H9 (cell line): Measurements from ENCODE around the gene CNPY2. TPM values are rescaled to one million over a fixed set of nuclear protein-coding genes. Genes with fewer than 3 reads are reported as not detected.

Source experiments
- DNase-seq: peaks from one replicate; pipeline ENCODE4 v3.0.0-alpha.2; 2017
- H2AFZ ChIP-seq: one replicate; pipeline ENCODE4 v1.6.1; 2013; ENCODE audit warnings: mild to moderate bottlenecking, low read length, control low read depth, moderate library complexity
- H2AK5ac ChIP-seq: 2 replicates; pipeline ENCODE4 v1.6.1; 2013; ENCODE audit warnings: low read length, control low read depth, mixed read lengths; ENCODE audit not compliant: insufficient read length
- H2BK120ac ChIP-seq: one replicate; pipeline ENCODE4 v1.6.1; 2013; ENCODE audit warnings: low read depth, mild to moderate bottlenecking, low read length, control low read depth, inconsistent platforms; ENCODE audit not compliant: poor library complexity, severe bottlenecking
- H2BK12ac ChIP-seq: 2 replicates; pipeline ENCODE4 v1.6.1; 2013; ENCODE audit warnings: low read length, control low read depth, mixed read lengths, low read depth; ENCODE audit not compliant: insufficient read length
- H2BK15ac ChIP-seq: 2 replicates; pipeline ENCODE4 v1.6.1; 2013; ENCODE audit warnings: low read depth, low read length, control low read depth
- H2BK20ac ChIP-seq: one replicate; pipeline ENCODE4 v1.6.1; 2013; ENCODE audit warnings: low read depth, mild to moderate bottlenecking, low read length, control low read depth, inconsistent platforms; ENCODE audit not compliant: poor library complexity, severe bottlenecking
- H2BK5ac ChIP-seq: 2 replicates; pipeline ENCODE4 v1.6.1; 2013; ENCODE audit warnings: low read length, control low read depth, mixed read lengths; ENCODE audit not compliant: insufficient read length
- H3K14ac ChIP-seq: 2 replicates; pipeline ENCODE4 v1.6.1; 2013; ENCODE audit warnings: low read length, control low read depth; ENCODE audit not compliant: insufficient read depth
- H3K18ac ChIP-seq: 2 replicates; pipeline ENCODE4 v1.6.1; 2013; ENCODE audit warnings: low read depth, mild to moderate bottlenecking, mixed read lengths, low read length, control low read depth; ENCODE audit not compliant: insufficient read length
- H3K23ac ChIP-seq: 2 replicates; pipeline ENCODE4 v1.6.1; 2013; ENCODE audit warnings: low read length, control low read depth, mixed read lengths, low read depth; ENCODE audit not compliant: insufficient read length
- H3K23me2 ChIP-seq: 2 replicates; pipeline ENCODE4 v1.6.1; 2013; ENCODE audit warnings: low read depth, mild to moderate bottlenecking, mixed read lengths, low read length, control low read depth; ENCODE audit not compliant: insufficient read length, poor library complexity, severe bottlenecking
- H3K27ac ChIP-seq: 2 replicates; pipeline ENCODE4 v1.5.1; 2013; ENCODE audit warnings: low read length, control low read depth, mixed read lengths, low read depth; ENCODE audit not compliant: insufficient read length
- H3K27me3 ChIP-seq: 2 replicates; pipeline ENCODE4 v1.6.1; 2013; ENCODE audit warnings: low read length, control low read depth, inconsistent platforms; ENCODE audit not compliant: insufficient read depth
- H3K4ac ChIP-seq: 2 replicates; pipeline ENCODE4 v1.6.1; 2013; ENCODE audit warnings: low read depth, mild to moderate bottlenecking, control low read depth, inconsistent platforms, low read length, moderate library complexity
- H3K4me1 ChIP-seq: 2 replicates; pipeline ENCODE4 v1.6.1; 2013; ENCODE audit warnings: low read length, control low read depth, inconsistent platforms; ENCODE audit not compliant: insufficient read depth
- H3K4me2 ChIP-seq: 2 replicates; pipeline ENCODE4 v1.6.1; 2013; ENCODE audit warnings: low read length, control low read depth, mixed read lengths; ENCODE audit not compliant: insufficient read length, insufficient read depth
- H3K56ac ChIP-seq: 2 replicates; pipeline ENCODE4 v1.6.1; 2013; ENCODE audit warnings: low read depth, mild to moderate bottlenecking, mixed read lengths, low read length, control low read depth; ENCODE audit not compliant: insufficient read length
- H3K79me1 ChIP-seq: 2 replicates; pipeline ENCODE4 v1.6.1; 2013; ENCODE audit warnings: low read depth, mild to moderate bottlenecking, moderate library complexity, low read length, control low read depth, inconsistent platforms; ENCODE audit not compliant: insufficient read depth, poor library complexity, severe bottlenecking
- H3K79me2 ChIP-seq: 2 replicates; pipeline ENCODE4 v1.6.1; 2013; ENCODE audit warnings: low read length, control low read depth, inconsistent platforms; ENCODE audit not compliant: insufficient read depth
- H3K9ac ChIP-seq: 2 replicates; pipeline ENCODE4 v1.6.1; 2013; ENCODE audit warnings: low read length, control low read depth, mixed read lengths; ENCODE audit not compliant: insufficient read length; ENCODE audit errors: extremely low read depth
- H3K9me3 ChIP-seq: one replicate; pipeline ENCODE4 v1.6.1; 2013; ENCODE audit warnings: low read depth, low read length, inconsistent platforms; ENCODE audit not compliant: control insufficient read depth
- H3T11ph ChIP-seq: one replicate; pipeline ENCODE4 v1.6.1; 2013; ENCODE audit warnings: mild to moderate bottlenecking, low read length, control low read depth, inconsistent platforms
- H4K20me1 ChIP-seq: one replicate; pipeline ENCODE4 v1.6.1; 2013; ENCODE audit not compliant: control insufficient read depth, insufficient read length, insufficient read depth
- H4K5ac ChIP-seq: 2 replicates; pipeline ENCODE4 v1.6.1; 2013; ENCODE audit warnings: low read depth, mild to moderate bottlenecking, mixed read lengths, low read length, control low read depth; ENCODE audit not compliant: insufficient read length
- H4K8ac ChIP-seq: replicated peaks from 2 replicates; pipeline ENCODE4 v1.6.1; 2013; ENCODE audit warnings: low read length, control low read depth, mixed read lengths, low read depth; ENCODE audit not compliant: insufficient read length
- H4K91ac ChIP-seq: 2 replicates; pipeline ENCODE4 v1.6.1; 2013; ENCODE audit warnings: low read depth, mild to moderate bottlenecking, moderate library complexity, mixed read lengths, low read length, control low read depth; ENCODE audit not compliant: insufficient read length
- H3K27ac Mint-ChIP-seq, 3 experiments: 2 replicates in 2 of 3; 3 replicates in 1 of 3; pipeline ENCODE4 v1.8.0; 2020 to 2021; ENCODE audit warnings: mixed read lengths in 3 of 3, mild to moderate bottlenecking in 1 of 3, moderate library complexity in 1 of 3
- H3K27me3 Mint-ChIP-seq: 2 replicates; pipeline ENCODE4 v1.8.0; 2021; ENCODE audit warnings: low read depth, mild to moderate bottlenecking, moderate library complexity, mixed read lengths
- H3K36me3 Mint-ChIP-seq, 3 experiments: 2 replicates in 2 of 3; 3 replicates in 1 of 3; pipeline ENCODE4 v1.8.0; 2020 to 2021; ENCODE audit warnings: low read depth in 3 of 3, mixed read lengths in 3 of 3; ENCODE audit not compliant: insufficient read depth in 1 of 3
- H3K4me1 Mint-ChIP-seq, 2 experiments: 2 replicates each; pipeline ENCODE4 v1.8.0; 2020; ENCODE audit warnings: mixed read lengths in 2 of 2
- H3K4me3 Mint-ChIP-seq, 2 experiments: 2 replicates in 1 of 2; 3 replicates in 1 of 2; pipeline ENCODE4 v1.8.0; 2020 to 2021; ENCODE audit warnings: mild to moderate bottlenecking in 2 of 2, mixed read lengths in 2 of 2, moderate library complexity in 1 of 2
- H3K9me3 Mint-ChIP-seq, 2 experiments: 2 replicates in 1 of 2; 3 replicates in 1 of 2; pipeline ENCODE4 v1.8.0; 2020; ENCODE audit warnings: mild to moderate bottlenecking in 2 of 2, mixed read lengths in 2 of 2, moderate library complexity in 1 of 2
- WGBS: extraction: QIAGEN DNeasy Blood & Tissue Kit; methylation state at CpG from one replicate; pipeline ENCODE4 v1.1.7; 2013; ENCODE audit warnings: missing lambda C conversion rate, low lambda C conversion rate, mixed read lengths; ENCODE audit not compliant: insufficient read length; ENCODE audit errors: extremely low coverage; 5-methylcytosine and 5-hydroxymethylcytosine counted together
- total RNA-seq: library from RNA; stranded (reverse); gene quantifications from 2 replicates; pipeline ENCODE4 v1.2.1, GENCODE V29; 2021
- TF ChIP-seq, protein P1 (sequence below): fragments of 200-600 bp; sonication (generic); conservative IDR thresholded peaks from 3 replicates; pipeline ENCODE4 v1.8.0; 2021; ENCODE audit warnings: antibody characterized with exemption, mild to moderate bottlenecking

The CNPY2 gene
- total RNA-seq, 1 experiment from 2014 or later, result 221 TPM

DNA sequence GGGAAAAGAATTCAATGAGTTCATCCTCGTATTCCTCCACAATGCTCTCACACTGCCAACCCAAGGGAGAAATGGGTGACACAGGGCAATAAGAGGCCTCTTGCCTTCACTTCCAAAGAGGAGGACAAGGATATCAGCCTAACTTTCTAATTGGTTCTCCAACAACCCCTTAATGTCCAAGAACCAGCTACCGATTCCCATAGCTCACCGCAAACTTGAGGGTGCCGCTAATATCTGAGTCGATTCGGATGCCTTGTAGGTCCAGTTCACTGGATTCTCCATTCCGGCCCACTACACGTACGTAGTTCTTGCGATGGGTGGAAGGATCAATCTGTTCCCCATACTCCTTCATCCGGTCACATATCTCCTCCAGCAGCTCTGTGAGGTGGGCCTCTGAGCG lies 4.8 kb downstream of the CNPY2 start:
- Histone ChIP-seq H2BK5ac (no peak overlapping the region), H3K9ac (no peak overlapping the region), H2AFZ (no peak overlapping the region), H3K79me2 (peaks cover 7% of the 10 kb centered on the region; the same call in 1 of the 2 replicates), H4K8ac (no peak overlapping the region), H3T11ph (no peak overlapping the region), H3K14ac (no peak overlapping the region), H2BK15ac (no peak overlapping the region), H3K79me1 (peaks cover 7% of the 10 kb centered on the region), H3K9me3 (no peaks in the 10 kb centered on the region), H4K20me1 (no peaks in the 10 kb centered on the region), H3K23ac (no peak overlapping the region), H3K4me2 (no peak overlapping the region), H3K4ac (no peak overlapping the region), H3K23me2 (peaks cover 6% of the 10 kb centered on the region), H3K4me1 (no peaks in the 10 kb centered on the region), H3K56ac (no peak overlapping the region), H4K5ac (no peak overlapping the region), H2BK120ac (no peak overlapping the region), H2AK5ac (no peak overlapping the region), H3K27me3 (no peaks in the 10 kb centered on the region), H2BK12ac (no peak overlapping the region), H3K27ac (no peak overlapping the region), H3K18ac (no peak overlapping the region), H2BK20ac (no peak overlapping the region), H4K91ac (no peak overlapping the region)
- no peak for DNase-seq
- Mint-ChIP-seq H3K27ac (peak overlapping the region in 1 of 3 experiments; percentile 75; a peak in 2 of 7 replicates), H3K27me3 (no peaks in the 10 kb centered on the region), H3K4me1 (peaks cover 5 to 9% of the 10 kb centered on the region in 2 experiments; a peak in 2 of 4 replicates), H3K4me3 (no peak overlapping the region), H3K36me3 (peaks cover 22 to 76% (median 39%) of the 10 kb centered on the region in 3 experiments; a peak in 6 of 7 replicates), H3K9me3 (no peaks in the 10 kb centered on the region)
- TF ChIP-seq, protein P1, sequence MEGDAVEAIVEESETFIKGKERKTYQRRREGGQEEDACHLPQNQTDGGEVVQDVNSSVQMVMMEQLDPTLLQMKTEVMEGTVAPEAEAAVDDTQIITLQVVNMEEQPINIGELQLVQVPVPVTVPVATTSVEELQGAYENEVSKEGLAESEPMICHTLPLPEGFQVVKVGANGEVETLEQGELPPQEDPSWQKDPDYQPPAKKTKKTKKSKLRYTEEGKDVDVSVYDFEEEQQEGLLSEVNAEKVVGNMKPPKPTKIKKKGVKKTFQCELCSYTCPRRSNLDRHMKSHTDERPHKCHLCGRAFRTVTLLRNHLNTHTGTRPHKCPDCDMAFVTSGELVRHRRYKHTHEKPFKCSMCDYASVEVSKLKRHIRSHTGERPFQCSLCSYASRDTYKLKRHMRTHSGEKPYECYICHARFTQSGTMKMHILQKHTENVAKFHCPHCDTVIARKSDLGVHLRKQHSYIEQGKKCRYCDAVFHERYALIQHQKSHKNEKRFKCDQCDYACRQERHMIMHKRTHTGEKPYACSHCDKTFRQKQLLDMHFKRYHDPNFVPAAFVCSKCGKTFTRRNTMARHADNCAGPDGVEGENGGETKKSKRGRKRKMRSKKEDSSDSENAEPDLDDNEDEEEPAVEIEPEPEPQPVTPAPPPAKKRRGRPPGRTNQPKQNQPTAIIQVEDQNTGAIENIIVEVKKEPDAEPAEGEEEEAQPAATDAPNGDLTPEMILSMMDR, result no peak
- WGBS, result no CpG with 5 or more reads among the region's 12 CpGs
